Measurements from ENCODE around the gene PRKCZ.

Gene PRKCZ

GRCh38 chr1:2098301-2098698 lies 48.1 kb downstream of the PRKCZ start:
- no peak overlapping the region for H3K4me3 ChIP-seq (ENCODE audit: low read depth, low read length)
- H3K9me3 ChIP-seq (ENCODE audit: control insufficient read depth, insufficient read depth, low read depth, low read length), result peaks cover 17% of the 10 kb centered on the region
- no peaks in the 10 kb centered on the region for H3K4me1 ChIP-seq (ENCODE audit: control insufficient read depth, insufficient read depth, low read length)
- peaks cover 7% of the 10 kb centered on the region; the same call in 1 of the 2 replicates for H3K36me3 ChIP-seq (ENCODE audit: control insufficient read depth, insufficient read depth, low read length)
- H3K27ac ChIP-seq (ENCODE audit: low read depth, low read length), result no peak overlapping the region
- no peak overlapping the region for H3K9ac ChIP-seq (ENCODE audit: low read length)
- H3K27me3 ChIP-seq (ENCODE audit: control insufficient read depth, insufficient read depth, low read length), result no peaks in the 10 kb centered on the region

- Histone ChIP-seq H3K9ac (ENCODE audit: low read length) (no peak overlapping the region), H3K36me3 (ENCODE audit: control insufficient read depth, insufficient read depth, low read length) (peaks cover 7% of the 10 kb centered on the region; the same call in 1 of the 2 replicates), H3K9me3 (ENCODE audit: control insufficient read depth, insufficient read depth, low read depth, low read length) (peaks cover 17% of the 10 kb centered on the region), H3K4me1 (ENCODE audit: control insufficient read depth, insufficient read depth, low read length) (peaks cover under 1% of the 10 kb centered on the region; the same call in 1 of the 2 replicates), H3K27ac (ENCODE audit: low read depth, low read length) (no peak overlapping the region), H3K27me3 (ENCODE audit: control insufficient read depth, insufficient read depth, low read length) (no peaks in the 10 kb centered on the region), H3K4me3 (ENCODE audit: low read depth, low read length) (no peak overlapping the region)
Observed at GRCh38 chr1:2098839-2099785, 48.9 kb downstream of the PRKCZ start.

GRCh38 chr1:2099886-2100779 lies 49.9 kb downstream of the PRKCZ start:
- Histone ChIP-seq H3K9me3 (ENCODE audit: control insufficient read depth, insufficient read depth, low read depth, low read length) (peaks cover 17% of the 10 kb centered on the region), H3K36me3 (ENCODE audit: control insufficient read depth, insufficient read depth, low read length) (peaks cover 10% of the 10 kb centered on the region), H3K4me1 (ENCODE audit: control insufficient read depth, insufficient read depth, low read length) (peaks cover 7% of the 10 kb centered on the region; the same call in 1 of the 2 replicates), H3K9ac (ENCODE audit: low read length) (no peak overlapping the region), H3K27me3 (ENCODE audit: control insufficient read depth, insufficient read depth, low read length) (no peaks in the 10 kb centered on the region), H3K27ac (ENCODE audit: low read depth, low read length) (no peak overlapping the region), H3K4me3 (ENCODE audit: low read depth, low read length) (no peak overlapping the region)

GRCh38 chr1:2100780-2101108 lies 50.5 kb downstream of the PRKCZ start:
- no peak overlapping the region for H3K27ac ChIP-seq (ENCODE audit: low read depth, low read length)
- peaks cover 10% of the 10 kb centered on the region for H3K36me3 ChIP-seq (ENCODE audit: control insufficient read depth, insufficient read depth, low read length)
- no peaks in the 10 kb centered on the region for H3K27me3 ChIP-seq (ENCODE audit: control insufficient read depth, insufficient read depth, low read length)
- peaks cover 7% of the 10 kb centered on the region; the same call in 1 of the 2 replicates for H3K4me1 ChIP-seq (ENCODE audit: control insufficient read depth, insufficient read depth, low read length)
- no peak overlapping the region for H3K4me3 ChIP-seq (ENCODE audit: low read depth, low read length)
- peaks cover 17% of the 10 kb centered on the region for H3K9me3 ChIP-seq (ENCODE audit: control insufficient read depth, insufficient read depth, low read depth, low read length)
- no peak overlapping the region for H3K9ac ChIP-seq (ENCODE audit: low read length)

GRCh38 chr1:2101531-2101930 lies 51.3 kb downstream of the PRKCZ start:
- H3K27me3 ChIP-seq (ENCODE audit: control insufficient read depth, insufficient read depth, low read length), result no peaks in the 10 kb centered on the region
- peaks cover 11% of the 10 kb centered on the region for H3K36me3 ChIP-seq (ENCODE audit: control insufficient read depth, insufficient read depth, low read length)

GRCh38 chr1:2101946-2102345 lies 51.7 kb downstream of the PRKCZ start:
- Histone ChIP-seq H3K9me3 (ENCODE audit: control insufficient read depth, insufficient read depth, low read depth, low read length) (peaks cover 11% of the 10 kb centered on the region), H3K4me3 (ENCODE audit: low read depth, low read length) (no peak overlapping the region), H3K9ac (ENCODE audit: low read length) (no peak overlapping the region), H3K36me3 (ENCODE audit: control insufficient read depth, insufficient read depth, low read length) (peaks cover 11% of the 10 kb centered on the region), H3K27me3 (ENCODE audit: control insufficient read depth, insufficient read depth, low read length) (no peaks in the 10 kb centered on the region), H3K27ac (ENCODE audit: low read depth, low read length) (no peak overlapping the region), H3K4me1 (ENCODE audit: control insufficient read depth, insufficient read depth, low read length) (peaks cover 7% of the 10 kb centered on the region; the same call in 1 of the 2 replicates)

More at GRCh38 chr1:2101531-2101930, 51.3 kb downstream of the PRKCZ start:
- Histone ChIP-seq H3K4me3 (ENCODE audit: low read depth, low read length) (no peak overlapping the region), H3K9me3 (ENCODE audit: control insufficient read depth, insufficient read depth, low read depth, low read length) (peaks cover 15% of the 10 kb centered on the region), H3K9ac (ENCODE audit: low read length) (no peak overlapping the region), H3K4me1 (ENCODE audit: control insufficient read depth, insufficient read depth, low read length) (peaks cover 7% of the 10 kb centered on the region; the same call in 1 of the 2 replicates), H3K27ac (ENCODE audit: low read depth, low read length) (no peak overlapping the region)

- Histone ChIP-seq H3K27ac (ENCODE audit: low read depth, low read length) (no peak overlapping the region), H3K9ac (ENCODE audit: low read length) (no peak overlapping the region), H3K36me3 (ENCODE audit: control insufficient read depth, insufficient read depth, low read length) (peaks cover 12% of the 10 kb centered on the region), H3K4me1 (ENCODE audit: control insufficient read depth, insufficient read depth, low read length) (peaks cover 7% of the 10 kb centered on the region; the same call in 1 of the 2 replicates), H3K9me3 (ENCODE audit: control insufficient read depth, insufficient read depth, low read depth, low read length) (peaks cover 3% of the 10 kb centered on the region), H3K27me3 (ENCODE audit: control insufficient read depth, insufficient read depth, low read length) (no peaks in the 10 kb centered on the region), H3K4me3 (ENCODE audit: low read depth, low read length) (no peak overlapping the region)
Observed at GRCh38 chr1:2102753-2103152, 52.5 kb downstream of the PRKCZ start.

- peaks cover 7% of the 10 kb centered on the region; the same call in 1 of the 2 replicates for H3K4me1 ChIP-seq (ENCODE audit: control insufficient read depth, insufficient read depth, low read length)
- no peak overlapping the region for H3K27ac ChIP-seq (ENCODE audit: low read depth, low read length)
- H3K27me3 ChIP-seq (ENCODE audit: control insufficient read depth, insufficient read depth, low read length), result no peaks in the 10 kb centered on the region
- H3K4me3 ChIP-seq (ENCODE audit: low read depth, low read length), result no peak overlapping the region
- H3K9ac ChIP-seq (ENCODE audit: low read length), result no peak overlapping the region
- H3K9me3 ChIP-seq (ENCODE audit: control insufficient read depth, insufficient read depth, low read depth, low read length), result no peaks in the 10 kb centered on the region
- peaks cover 12% of the 10 kb centered on the region for H3K36me3 ChIP-seq (ENCODE audit: control insufficient read depth, insufficient read depth, low read length)
Observed at GRCh38 chr1:2103266-2103900, 53.2 kb downstream of the PRKCZ start.

GRCh38 chr1:2103901-2104590 lies 53.8 kb downstream of the PRKCZ start:
- Histone ChIP-seq H3K9ac (ENCODE audit: low read length) (no peak overlapping the region), H3K27ac (ENCODE audit: low read depth, low read length) (no peak overlapping the region), H3K36me3 (ENCODE audit: control insufficient read depth, insufficient read depth, low read length) (peaks cover 12% of the 10 kb centered on the region), H3K4me3 (ENCODE audit: low read depth, low read length) (no peak overlapping the region), H3K27me3 (ENCODE audit: control insufficient read depth, insufficient read depth, low read length) (no peaks in the 10 kb centered on the region), H3K4me1 (ENCODE audit: control insufficient read depth, insufficient read depth, low read length) (peaks cover 7% of the 10 kb centered on the region; the same call in 1 of the 2 replicates), H3K9me3 (ENCODE audit: control insufficient read depth, insufficient read depth, low read depth, low read length) (no peaks in the 10 kb centered on the region)
